Measurements from ENCODE around the gene CALML4.
"Not testable (repeated sequence)": the region's sequence is repeated elsewhere in the genome, so short reads cannot be mapped to it uniquely, and the experiment has no call there.

Gene CALML4

DNA sequence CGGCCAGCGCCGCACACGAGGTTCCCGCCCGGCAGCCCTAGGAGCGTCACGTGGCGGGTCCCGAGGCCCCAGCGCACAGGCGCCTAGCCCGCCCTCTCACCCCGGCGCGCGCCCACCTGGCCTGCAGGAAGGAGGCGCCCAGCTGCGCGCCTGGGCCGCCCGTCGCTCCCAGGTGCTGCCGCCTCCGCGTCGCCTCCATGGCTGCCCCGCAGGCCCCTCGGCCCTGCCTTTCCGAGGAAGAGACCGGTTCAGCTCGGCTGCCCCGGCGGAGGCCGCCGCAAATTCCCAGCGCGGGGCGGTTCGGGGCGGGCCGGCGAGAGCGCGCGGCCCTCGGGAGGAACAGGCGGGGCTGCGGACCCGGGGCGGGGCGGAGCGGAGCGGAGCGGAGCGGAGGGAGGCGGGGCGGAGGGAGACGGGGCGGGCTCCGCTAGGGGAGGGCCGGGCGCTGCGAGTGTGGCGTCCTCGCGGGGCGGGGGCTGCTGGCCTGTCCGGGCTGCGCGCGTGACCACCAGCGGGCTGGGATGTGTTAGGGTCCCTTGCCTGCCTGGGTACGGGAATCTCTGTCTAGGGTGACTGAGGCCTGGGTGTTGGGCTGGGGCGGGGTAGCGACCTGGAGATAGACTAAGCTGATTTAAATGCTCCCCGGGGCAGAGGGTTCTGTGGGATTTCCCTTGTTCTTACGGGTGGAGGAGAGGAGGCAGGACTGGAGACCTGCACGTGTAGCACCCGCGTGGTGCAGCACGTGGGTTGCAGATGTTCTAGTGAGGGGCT, 24.4 kb upstream of the CALML4 start, which contains the start of gene CLN6:
Gene CLN6 (minus strand): TSS at position 343 of the 771 bp plus-strand sequence. CDS start 144 bp downstream, at position 199.
- DNase-seq (ENCODE audit: low spot score), result peak; percentile 97
- TF ChIP-seq, protein P1, sequence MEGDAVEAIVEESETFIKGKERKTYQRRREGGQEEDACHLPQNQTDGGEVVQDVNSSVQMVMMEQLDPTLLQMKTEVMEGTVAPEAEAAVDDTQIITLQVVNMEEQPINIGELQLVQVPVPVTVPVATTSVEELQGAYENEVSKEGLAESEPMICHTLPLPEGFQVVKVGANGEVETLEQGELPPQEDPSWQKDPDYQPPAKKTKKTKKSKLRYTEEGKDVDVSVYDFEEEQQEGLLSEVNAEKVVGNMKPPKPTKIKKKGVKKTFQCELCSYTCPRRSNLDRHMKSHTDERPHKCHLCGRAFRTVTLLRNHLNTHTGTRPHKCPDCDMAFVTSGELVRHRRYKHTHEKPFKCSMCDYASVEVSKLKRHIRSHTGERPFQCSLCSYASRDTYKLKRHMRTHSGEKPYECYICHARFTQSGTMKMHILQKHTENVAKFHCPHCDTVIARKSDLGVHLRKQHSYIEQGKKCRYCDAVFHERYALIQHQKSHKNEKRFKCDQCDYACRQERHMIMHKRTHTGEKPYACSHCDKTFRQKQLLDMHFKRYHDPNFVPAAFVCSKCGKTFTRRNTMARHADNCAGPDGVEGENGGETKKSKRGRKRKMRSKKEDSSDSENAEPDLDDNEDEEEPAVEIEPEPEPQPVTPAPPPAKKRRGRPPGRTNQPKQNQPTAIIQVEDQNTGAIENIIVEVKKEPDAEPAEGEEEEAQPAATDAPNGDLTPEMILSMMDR (IDR thresholded peaks at IDR 0.05; ENCODE audit: extremely low read depth, missing control alignments), result no peak

DNA sequence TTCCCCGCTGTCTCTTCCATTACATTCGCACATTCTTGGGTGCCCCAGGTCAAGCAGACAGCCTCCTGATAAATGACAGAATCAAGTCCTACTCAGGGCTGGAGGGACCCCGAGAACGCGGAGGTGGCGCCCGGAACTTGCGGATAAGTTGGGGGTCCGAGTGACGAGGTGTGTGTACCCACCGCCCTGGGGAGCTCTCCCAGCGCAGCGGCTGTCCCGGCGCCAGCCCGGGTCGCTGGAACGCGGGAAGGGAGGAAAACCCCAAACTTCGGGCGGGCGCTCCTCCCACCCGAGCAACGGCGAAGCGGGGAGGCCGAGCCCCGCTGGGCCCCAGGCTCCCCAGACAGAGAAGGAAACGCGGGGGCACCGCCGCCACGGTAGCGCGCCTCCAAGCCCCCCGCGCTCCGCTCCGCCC, 23.8 kb upstream of the CALML4 start:
- DNase-seq (ENCODE audit: low spot score), result no peak
- TF ChIP-seq, protein P1 (IDR thresholded peaks at IDR 0.05; ENCODE audit: extremely low read depth, missing control alignments), result no peak

DNA sequence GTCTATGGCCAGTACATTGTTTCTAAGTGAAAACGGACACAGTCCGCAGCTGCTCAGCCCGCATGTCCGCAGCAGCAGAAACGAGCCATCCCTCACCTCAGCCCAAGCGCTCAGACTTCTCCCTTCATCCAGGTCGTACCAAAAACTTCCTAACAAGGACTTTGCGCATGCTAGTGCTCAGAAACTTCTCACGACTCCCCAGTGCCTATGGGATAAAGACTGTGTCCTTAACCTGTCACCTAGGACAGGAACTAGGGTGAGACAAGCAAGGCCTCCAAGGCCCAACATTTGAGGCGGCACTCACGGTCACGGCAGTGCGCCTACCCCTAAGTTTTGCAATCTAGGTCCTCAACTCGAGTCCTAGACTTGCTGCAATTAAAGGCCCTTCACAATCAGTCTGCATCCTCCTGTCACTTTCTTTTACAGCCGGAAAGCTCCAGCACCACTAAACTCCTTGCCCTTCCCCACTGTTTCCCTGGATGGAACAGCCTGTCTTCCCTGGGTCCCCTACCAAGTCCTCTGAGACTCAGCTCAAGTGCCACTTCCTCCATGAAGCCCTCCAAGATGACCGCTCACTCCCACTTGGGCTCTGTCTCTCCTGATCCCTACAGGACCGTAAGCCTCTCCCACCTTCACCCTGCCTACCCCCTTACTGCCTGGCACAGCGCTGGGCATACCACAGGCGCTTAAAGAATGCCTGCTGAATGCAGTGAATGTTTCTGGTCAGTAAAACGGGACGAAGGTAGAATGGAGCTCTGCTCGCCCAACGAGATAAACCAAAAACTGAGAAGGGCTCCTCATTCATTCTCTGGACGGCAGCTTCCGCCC, 23.2 kb upstream of the CALML4 start:
- peak; percentile 29 for DNase-seq (ENCODE audit: low spot score)
- TF ChIP-seq, protein P1 (IDR thresholded peaks at IDR 0.05; ENCODE audit: extremely low read depth, missing control alignments), result no peak

DNA sequence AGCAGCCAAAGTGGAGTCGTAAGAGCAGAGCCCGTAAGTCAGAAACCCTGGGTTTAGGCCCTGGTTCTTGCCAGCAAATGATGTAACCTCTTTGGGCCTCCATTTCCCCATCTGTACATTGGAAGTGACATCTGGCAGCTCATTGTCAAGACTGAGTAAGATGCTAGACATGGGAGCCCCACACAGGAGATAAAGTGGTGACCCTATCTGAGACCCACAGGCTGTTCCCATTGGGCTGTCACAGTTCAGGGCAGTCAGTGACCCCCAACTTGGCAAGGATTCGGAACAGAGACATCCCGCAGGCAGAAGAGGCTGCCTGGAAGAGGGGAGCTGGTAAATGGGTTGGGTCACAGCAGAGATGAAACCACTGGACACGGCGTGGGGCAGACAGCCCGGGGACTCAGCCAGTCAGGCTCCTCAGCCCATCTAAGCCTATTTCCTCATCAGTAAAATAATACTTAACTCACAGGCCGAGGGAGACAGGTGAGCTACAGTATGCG, 22.6 kb upstream of the CALML4 start:
- TF ChIP-seq, protein P1 (IDR thresholded peaks at IDR 0.05; ENCODE audit: extremely low read depth, missing control alignments), result no peak
- DNase-seq (ENCODE audit: low spot score), result peak; percentile 19

DNA sequence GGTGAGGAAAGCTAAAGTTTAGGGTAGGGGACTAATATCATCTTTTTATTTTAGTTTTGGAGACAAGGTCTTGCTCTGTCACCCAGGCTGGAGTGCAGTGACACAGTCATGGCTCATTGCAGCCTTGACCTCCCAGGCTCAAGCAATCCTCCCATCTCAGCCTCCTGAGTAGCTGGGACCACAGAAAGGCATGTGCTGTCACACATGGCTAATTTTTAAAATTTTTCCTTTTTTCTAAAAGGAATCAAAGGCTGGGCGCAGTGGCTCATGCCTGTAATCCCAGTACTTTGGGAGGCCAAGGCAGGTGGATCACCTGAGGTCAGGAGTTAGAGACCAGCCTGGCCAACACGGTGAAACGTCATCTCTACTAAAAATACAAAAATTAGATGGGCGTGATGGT, 20.3 kb upstream of the CALML4 start:
- not testable (repeated sequence) for DNase-seq (ENCODE audit: low spot score)

DNA sequence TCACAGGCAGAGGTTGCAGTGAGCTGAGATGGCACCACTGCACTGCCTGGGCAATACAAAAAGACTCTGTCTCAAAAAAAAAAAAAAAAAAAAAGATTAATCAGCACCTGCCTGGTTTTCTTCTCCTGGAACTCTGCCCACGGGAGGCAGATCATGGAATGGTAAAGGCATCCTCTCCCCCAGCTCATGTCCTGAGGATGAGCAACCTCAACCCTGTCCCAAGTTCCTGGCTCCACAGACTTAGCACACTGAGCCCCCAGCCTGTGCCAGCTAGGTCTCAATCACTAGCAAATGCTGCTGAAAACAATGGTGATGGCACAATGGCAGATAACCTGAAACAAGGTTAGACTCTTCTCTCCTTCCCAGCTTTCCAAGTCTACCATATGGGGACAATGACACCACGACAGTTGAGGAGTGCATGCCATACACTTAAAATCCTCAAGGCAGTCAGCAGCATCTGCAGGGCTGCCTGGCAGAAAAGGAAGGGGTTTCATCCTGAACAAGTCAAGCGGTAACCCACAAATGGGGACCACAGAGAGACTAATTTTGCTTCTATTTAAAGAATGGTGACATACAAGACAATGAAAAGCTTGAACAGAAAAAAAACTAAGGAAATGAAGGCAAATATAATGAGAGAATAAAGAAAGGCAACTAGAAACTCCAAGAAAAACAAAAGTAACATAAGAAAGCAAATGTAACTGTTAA, 19.6 kb upstream of the CALML4 start:
- peak; percentile 52 for DNase-seq (ENCODE audit: low spot score)

DNA sequence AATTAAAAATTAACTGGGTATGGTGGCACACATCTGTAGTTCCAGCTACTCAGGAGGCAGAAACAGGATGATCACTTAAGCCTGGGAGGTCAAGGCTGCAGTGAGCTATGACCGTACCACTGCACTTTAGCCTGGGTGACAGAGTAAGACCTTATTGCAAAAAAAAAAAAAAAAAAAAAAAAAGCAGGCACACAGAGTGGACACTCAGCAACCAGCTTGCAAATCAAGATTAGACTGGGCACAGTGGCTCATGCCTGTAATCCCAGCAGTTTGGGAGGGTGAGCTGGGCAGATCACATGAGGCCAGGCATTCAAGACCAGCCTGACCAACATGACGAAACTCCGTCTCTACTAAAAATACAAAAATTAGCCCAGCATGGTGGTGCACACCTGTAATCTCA, 19.0 kb upstream of the CALML4 start:
- TF ChIP-seq, protein P1 (IDR thresholded peaks at IDR 0.05; ENCODE audit: extremely low read depth, missing control alignments), result no peak
- DNase-seq (ENCODE audit: low spot score), result no peak

More for the DNA sequence above, 19.6 kb upstream of the CALML4 start:
- TF ChIP-seq, protein P1 (IDR thresholded peaks at IDR 0.05; ENCODE audit: extremely low read depth, missing control alignments), result no peak

Measured in GM20000 (cell line).